ENCODE data around the gene REV3L. TPM values are rescaled to one million over a fixed set of nuclear protein-coding genes. Genes with fewer than 3 reads are reported as not detected.

REV3L gene
- total RNA-seq, 1 experiment from 2014 or later = 12.8 TPM

DNA sequence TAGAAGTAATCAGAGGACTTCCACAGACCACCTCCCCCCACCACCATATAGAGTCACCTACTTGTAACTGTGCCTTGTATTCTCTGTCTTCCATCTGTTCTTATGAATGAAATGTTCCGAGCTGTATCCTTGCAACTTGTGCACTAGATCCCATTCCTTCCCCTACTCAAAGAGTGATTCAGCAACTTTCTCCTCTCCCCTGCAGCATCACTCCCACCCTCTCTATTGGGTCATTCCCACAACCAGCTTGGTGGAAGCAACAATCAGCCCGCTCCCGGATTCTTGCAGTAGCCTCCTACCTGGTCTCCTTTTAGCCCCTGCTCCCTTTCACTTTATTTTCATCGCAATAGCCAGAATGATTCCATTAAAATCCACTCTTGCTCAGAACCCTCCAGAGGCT lies 34.9 kb upstream of the REV3L start:
- POLR2A ChIA-PET = no interaction called here
- RAD21 ChIA-PET (ENCODE audit: low non-redundant PET in 1 of 2, low total read pairs in 2 of 2, uncharacterized antibody in 2 of 2, unreplicated experiment in 2 of 2) = no interaction called here
- Histone ChIP-seq H3K27ac (ENCODE audit: low read depth, low read length) (no peak overlapping the region), H3K4me1 (ENCODE audit: control insufficient read depth in 1 of 2, insufficient read depth in 2 of 2, low read length in 2 of 2) (no peaks in the 10 kb centered on the region), H3K79me2 (ENCODE audit: insufficient read depth, low read length) (no peaks in the 10 kb centered on the region), H3K27me3 (ENCODE audit: insufficient read depth, low read length) (no peaks in the 10 kb centered on the region), H3K36me3 (ENCODE audit: control insufficient read depth in 1 of 2, insufficient read depth in 2 of 2, low read length in 2 of 2) (no peaks in the 10 kb centered on the region), H3K9me2 (ENCODE audit: insufficient read depth) (no peaks in the 10 kb centered on the region), H4K20me1 (ENCODE audit: insufficient read depth) (no peaks in the 10 kb centered on the region), H2AFZ (ENCODE audit: low read depth, low read length, poor library complexity, severe bottlenecking) (no peak overlapping the region), H3K9me3 (ENCODE audit: control insufficient read depth in 1 of 2, insufficient read depth in 1 of 2, low read depth in 1 of 2, low read length in 2 of 2) (no peaks in the 10 kb centered on the region), H3K4me2 (ENCODE audit: low read length) (no peak overlapping the region), H3K4me3 (replicated peaks in 1 of 2; ENCODE audit: low read depth in 1 of 2, low read length in 2 of 2) (no peak overlapping the region), H3K9ac (ENCODE audit: low read length) (no peak overlapping the region)
- DNase-seq (ENCODE audit: low read depth, low spot score) (no peak), ATAC-seq (no peak)
- no TSS peak for BruUV-seq (replicated peaks)
- TF ChIP-seq FOSL1 (IDR thresholded peaks at IDR 0.05; ENCODE audit: low read depth) (no peak), SIN3A (IDR thresholded peaks at IDR 0.05; ENCODE audit: low read depth) (no peak), ZNF274 (IDR thresholded peaks at IDR 0.05; ENCODE audit: low read depth, low read length) (no peak), CBX3 (IDR thresholded peaks at IDR 0.05; ENCODE audit: low read depth) (no peak), POLR2AphosphoS5 (IDR thresholded peaks at IDR 0.05; ENCODE audit: low read depth, low read length) (no peak), TCF7L2 (IDR thresholded peaks at IDR 0.05; ENCODE audit: borderline replicate concordance, extremely low read depth, insufficient read depth, insufficient read length) (no peak), EZH2 (IDR thresholded peaks at IDR 0.05) (no peak), EGR1 (IDR thresholded peaks at IDR 0.05; ENCODE audit: low read depth) (no peak), ZFX (IDR thresholded peaks at IDR 0.05) (no peak), RAD21 (IDR thresholded peaks at IDR 0.05; ENCODE audit: low read depth) (no peak), ATF3 (IDR thresholded peaks at IDR 0.05) (no peak), ELF1 (IDR thresholded peaks at IDR 0.05; ENCODE audit: borderline replicate concordance, low read depth) (no peak), CEBPB (IDR thresholded peaks at IDR 0.05; ENCODE audit: low read depth) (no peak), SRF (IDR thresholded peaks at IDR 0.05; ENCODE audit: low read depth) (no peak), YY1 (IDR thresholded peaks at IDR 0.05; ENCODE audit: extremely low read depth, insufficient replicate concordance, low read depth, low read length) (no peak)
- TF ChIP-seq, protein P1, sequence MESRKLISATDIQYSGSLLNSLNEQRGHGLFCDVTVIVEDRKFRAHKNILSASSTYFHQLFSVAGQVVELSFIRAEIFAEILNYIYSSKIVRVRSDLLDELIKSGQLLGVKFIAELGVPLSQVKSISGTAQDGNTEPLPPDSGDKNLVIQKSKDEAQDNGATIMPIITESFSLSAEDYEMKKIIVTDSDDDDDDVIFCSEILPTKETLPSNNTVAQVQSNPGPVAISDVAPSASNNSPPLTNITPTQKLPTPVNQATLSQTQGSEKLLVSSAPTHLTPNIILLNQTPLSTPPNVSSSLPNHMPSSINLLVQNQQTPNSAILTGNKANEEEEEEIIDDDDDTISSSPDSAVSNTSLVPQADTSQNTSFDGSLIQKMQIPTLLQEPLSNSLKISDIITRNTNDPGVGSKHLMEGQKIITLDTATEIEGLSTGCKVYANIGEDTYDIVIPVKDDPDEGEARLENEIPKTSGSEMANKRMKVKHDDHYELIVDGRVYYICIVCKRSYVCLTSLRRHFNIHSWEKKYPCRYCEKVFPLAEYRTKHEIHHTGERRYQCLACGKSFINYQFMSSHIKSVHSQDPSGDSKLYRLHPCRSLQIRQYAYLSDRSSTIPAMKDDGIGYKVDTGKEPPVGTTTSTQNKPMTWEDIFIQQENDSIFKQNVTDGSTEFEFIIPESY (IDR thresholded peaks at IDR 0.05; ENCODE audit: extremely low read depth, insufficient replicate concordance, low read length) = no peak
- TF ChIP-seq, protein P2, sequence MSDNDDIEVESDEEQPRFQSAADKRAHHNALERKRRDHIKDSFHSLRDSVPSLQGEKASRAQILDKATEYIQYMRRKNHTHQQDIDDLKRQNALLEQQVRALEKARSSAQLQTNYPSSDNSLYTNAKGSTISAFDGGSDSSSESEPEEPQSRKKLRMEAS (IDR thresholded peaks at IDR 0.05) = no peak
- TF ChIP-seq, protein P3, sequence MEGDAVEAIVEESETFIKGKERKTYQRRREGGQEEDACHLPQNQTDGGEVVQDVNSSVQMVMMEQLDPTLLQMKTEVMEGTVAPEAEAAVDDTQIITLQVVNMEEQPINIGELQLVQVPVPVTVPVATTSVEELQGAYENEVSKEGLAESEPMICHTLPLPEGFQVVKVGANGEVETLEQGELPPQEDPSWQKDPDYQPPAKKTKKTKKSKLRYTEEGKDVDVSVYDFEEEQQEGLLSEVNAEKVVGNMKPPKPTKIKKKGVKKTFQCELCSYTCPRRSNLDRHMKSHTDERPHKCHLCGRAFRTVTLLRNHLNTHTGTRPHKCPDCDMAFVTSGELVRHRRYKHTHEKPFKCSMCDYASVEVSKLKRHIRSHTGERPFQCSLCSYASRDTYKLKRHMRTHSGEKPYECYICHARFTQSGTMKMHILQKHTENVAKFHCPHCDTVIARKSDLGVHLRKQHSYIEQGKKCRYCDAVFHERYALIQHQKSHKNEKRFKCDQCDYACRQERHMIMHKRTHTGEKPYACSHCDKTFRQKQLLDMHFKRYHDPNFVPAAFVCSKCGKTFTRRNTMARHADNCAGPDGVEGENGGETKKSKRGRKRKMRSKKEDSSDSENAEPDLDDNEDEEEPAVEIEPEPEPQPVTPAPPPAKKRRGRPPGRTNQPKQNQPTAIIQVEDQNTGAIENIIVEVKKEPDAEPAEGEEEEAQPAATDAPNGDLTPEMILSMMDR (IDR thresholded peaks at IDR 0.05 in 2 of 3, conservative IDR thresholded peaks at IDR 0.05 in 1 of 3; ENCODE audit: borderline replicate concordance in 1 of 3, insufficient read depth in 1 of 3, low read depth in 2 of 3, low read length in 2 of 3) = no peak
- TF ChIP-seq, protein P4, sequence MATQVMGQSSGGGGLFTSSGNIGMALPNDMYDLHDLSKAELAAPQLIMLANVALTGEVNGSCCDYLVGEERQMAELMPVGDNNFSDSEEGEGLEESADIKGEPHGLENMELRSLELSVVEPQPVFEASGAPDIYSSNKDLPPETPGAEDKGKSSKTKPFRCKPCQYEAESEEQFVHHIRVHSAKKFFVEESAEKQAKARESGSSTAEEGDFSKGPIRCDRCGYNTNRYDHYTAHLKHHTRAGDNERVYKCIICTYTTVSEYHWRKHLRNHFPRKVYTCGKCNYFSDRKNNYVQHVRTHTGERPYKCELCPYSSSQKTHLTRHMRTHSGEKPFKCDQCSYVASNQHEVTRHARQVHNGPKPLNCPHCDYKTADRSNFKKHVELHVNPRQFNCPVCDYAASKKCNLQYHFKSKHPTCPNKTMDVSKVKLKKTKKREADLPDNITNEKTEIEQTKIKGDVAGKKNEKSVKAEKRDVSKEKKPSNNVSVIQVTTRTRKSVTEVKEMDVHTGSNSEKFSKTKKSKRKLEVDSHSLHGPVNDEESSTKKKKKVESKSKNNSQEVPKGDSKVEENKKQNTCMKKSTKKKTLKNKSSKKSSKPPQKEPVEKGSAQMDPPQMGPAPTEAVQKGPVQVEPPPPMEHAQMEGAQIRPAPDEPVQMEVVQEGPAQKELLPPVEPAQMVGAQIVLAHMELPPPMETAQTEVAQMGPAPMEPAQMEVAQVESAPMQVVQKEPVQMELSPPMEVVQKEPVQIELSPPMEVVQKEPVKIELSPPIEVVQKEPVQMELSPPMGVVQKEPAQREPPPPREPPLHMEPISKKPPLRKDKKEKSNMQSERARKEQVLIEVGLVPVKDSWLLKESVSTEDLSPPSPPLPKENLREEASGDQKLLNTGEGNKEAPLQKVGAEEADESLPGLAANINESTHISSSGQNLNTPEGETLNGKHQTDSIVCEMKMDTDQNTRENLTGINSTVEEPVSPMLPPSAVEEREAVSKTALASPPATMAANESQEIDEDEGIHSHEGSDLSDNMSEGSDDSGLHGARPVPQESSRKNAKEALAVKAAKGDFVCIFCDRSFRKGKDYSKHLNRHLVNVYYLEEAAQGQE (IDR thresholded peaks at IDR 0.05; ENCODE audit: low read depth) = no peak
- intact Hi-C loops (cut with micrococcal nuclease) = no loop called here
- CTCF ChIA-PET = no interaction called here
